IMR-90 (cell line): ENCODE data around the gene EPB41L2. TPM values are rescaled to one million over a fixed set of nuclear protein-coding genes. Genes with fewer than 3 reads are reported as not detected.

ENCODE experiments used
- ATAC-seq: fragments of 200-7000 bp; cut with Tn5 transposase; 2 replicates; pipeline ENCODE4 v1.9.1; 2020; ENCODE audit warnings: low read depth, mild to moderate bottlenecking, moderate library complexity
- BruUV-seq: library from RNA; stranded (reverse); fragments of 400-500 nt; replicated peaks from 2 replicates; lab custom pipeline; 2021; lab: Mats Ljungman, UMichigan
- CTCF ChIA-PET: fragments of 300-600 bp; formaldehyde crosslinking; extraction: SDS; loops from one replicate; lab custom pipeline; 2021; ENCODE audit warnings: antibody characterized with exemption; lab: Yijun Ruan, JAX
- POLR2A ChIA-PET: fragments of 300-600 bp; sonication (Branson Sonifier 250); formaldehyde crosslinking; loops from one replicate; lab custom pipeline; 2022; ENCODE audit warnings: antibody characterized with exemption; ENCODE audit not compliant: unreplicated experiment; lab: Charles Lee
- DNase-seq: peaks from one replicate; pipeline ENCODE4 v3.0.0; 2013
- H2AFZ ChIP-seq: replicated peaks from 2 replicates; pipeline ENCODE3; 2013; ENCODE audit warnings: low read length, mild to moderate bottlenecking; ENCODE audit not compliant: poor library complexity
- H2AK5ac ChIP-seq: 2 replicates; pipeline ENCODE4 v1.6.1; 2013; ENCODE audit warnings: low read depth, low read length, inconsistent platforms
- H2AK9ac ChIP-seq: replicated peaks from 2 replicates; pipeline ENCODE3; 2013; ENCODE audit warnings: mild to moderate bottlenecking, low read depth, low read length, moderate library complexity; ENCODE audit not compliant: poor library complexity
- H2BK120ac ChIP-seq: 2 replicates; pipeline ENCODE4 v1.6.1; 2013; ENCODE audit warnings: low read depth, low read length, inconsistent platforms
- H2BK15ac ChIP-seq: 3 replicates; pipeline ENCODE4 v1.6.1; 2013; ENCODE audit warnings: low read depth, low read length, inconsistent platforms
- H2BK20ac ChIP-seq: 2 replicates; pipeline ENCODE4 v1.6.1; 2013; ENCODE audit warnings: low read depth, mild to moderate bottlenecking, inconsistent platforms, low read length, moderate library complexity
- H2BK5ac ChIP-seq: 2 replicates; pipeline ENCODE4 v1.6.1; 2013; ENCODE audit warnings: mild to moderate bottlenecking, low read depth, low read length, inconsistent platforms; ENCODE audit not compliant: poor library complexity, severe bottlenecking
- H3K14ac ChIP-seq: replicated peaks from 2 replicates; pipeline ENCODE4 v1.6.1; 2013; ENCODE audit warnings: low read depth, low read length, inconsistent platforms
- H3K18ac ChIP-seq: 2 replicates; pipeline ENCODE4 v1.6.1; 2013; ENCODE audit warnings: low read depth, low read length, control low read depth
- H3K23ac ChIP-seq: 2 replicates; pipeline ENCODE4 v1.6.1; 2013; ENCODE audit warnings: low read depth, low read length, inconsistent platforms
- H3K27ac ChIP-seq: 2 replicates; pipeline ENCODE4 v1.5.1; 2013; ENCODE audit warnings: mild to moderate bottlenecking, control low read depth, low read length; ENCODE audit not compliant: insufficient read depth
- H3K27me3 ChIP-seq: 2 replicates; pipeline ENCODE4 v1.6.1; 2013; ENCODE audit warnings: low read length; ENCODE audit not compliant: control insufficient read depth, insufficient read depth
- H3K36me3 ChIP-seq: 2 replicates; pipeline ENCODE4 v1.6.1; 2013; ENCODE audit warnings: low read length, mixed read lengths; ENCODE audit not compliant: control insufficient read depth, insufficient read depth
- H3K4ac ChIP-seq: 2 replicates; pipeline ENCODE4 v1.6.1; 2013; ENCODE audit warnings: low read depth, low read length, inconsistent platforms
- H3K4me1 ChIP-seq: 2 replicates; pipeline ENCODE4 v1.6.1; 2013; ENCODE audit warnings: low read length, mixed read lengths; ENCODE audit not compliant: control insufficient read depth, insufficient read depth
- H3K4me2 ChIP-seq: 2 replicates; pipeline ENCODE4 v1.6.1; 2013; ENCODE audit warnings: low read depth, mild to moderate bottlenecking, control low read depth, low read length, moderate library complexity
- H3K4me3 ChIP-seq: 2 replicates; pipeline ENCODE4 v1.5.1; 2013; ENCODE audit warnings: low read depth, mild to moderate bottlenecking, control low read depth, low read length, moderate library complexity; ENCODE audit not compliant: insufficient read depth
- H3K56ac ChIP-seq: 2 replicates; pipeline ENCODE4 v1.6.1; 2013; ENCODE audit warnings: low read length, inconsistent platforms; ENCODE audit not compliant: insufficient read depth; ENCODE audit errors: extremely low read depth
- H3K79me1 ChIP-seq, 2 experiments: 2 replicates each; pipeline ENCODE4 v1.6.1; 2013; ENCODE audit warnings: low read length in 2 of 2, inconsistent platforms in 1 of 2, low read depth in 1 of 2
- H3K9ac ChIP-seq: 2 replicates; pipeline ENCODE4 v1.6.1; 2013; ENCODE audit warnings: low read depth, low read length, control low read depth
- H3K9me1 ChIP-seq: 2 replicates; pipeline ENCODE4 v1.6.1; 2013; ENCODE audit warnings: low read length, inconsistent platforms; ENCODE audit not compliant: insufficient read depth
- H3K9me3 ChIP-seq: 2 replicates; pipeline ENCODE4 v1.6.1; 2013; ENCODE audit warnings: low read length; ENCODE audit not compliant: control insufficient read depth, insufficient read depth
- H4K20me1 ChIP-seq: 2 replicates; pipeline ENCODE4 v1.6.1; 2013; ENCODE audit warnings: low read length, inconsistent platforms; ENCODE audit not compliant: insufficient read depth
- H4K5ac ChIP-seq: 2 replicates; pipeline ENCODE4 v1.6.1; 2013; ENCODE audit warnings: mild to moderate bottlenecking, low read depth, low read length, control low read depth
- H4K8ac ChIP-seq, 2 experiments: 2 replicates each; pipeline ENCODE4 v1.6.1; 2013; ENCODE audit warnings: low read depth in 2 of 2, low read length in 2 of 2, control low read depth in 1 of 2, inconsistent platforms in 1 of 2
- H4K91ac ChIP-seq: 2 replicates; pipeline ENCODE4 v1.6.1; 2013; ENCODE audit warnings: low read depth, low read length, inconsistent platforms; ENCODE audit not compliant: insufficient read depth
- BHLHE40 ChIP-seq: fragments of 150-350 bp; IDR thresholded peaks from 2 replicates; pipeline ENCODE4 v1.6.1; 2016; ENCODE audit warnings: mild to moderate bottlenecking, low read depth, low read length
- CEBPB ChIP-seq: IDR thresholded peaks from 2 replicates; pipeline ENCODE4 v1.6.1; 2012; ENCODE audit warnings: low read depth, low read length, improper control_type of control experiment
- CHD1 ChIP-seq: IDR thresholded peaks from 2 replicates; pipeline ENCODE4 v1.6.1; 2012; ENCODE audit warnings: low read depth, low read length, improper control_type of control experiment
- FOS ChIP-seq: fragments of 150-350 bp; IDR thresholded peaks from 2 replicates; pipeline ENCODE4 v1.6.1; 2016; ENCODE audit warnings: low read depth, low read length
- MAFK ChIP-seq: IDR thresholded peaks from 2 replicates; pipeline ENCODE4 v1.6.1; 2012; ENCODE audit warnings: low read depth, low read length, improper control_type of control experiment
- MAZ ChIP-seq: IDR thresholded peaks from 2 replicates; pipeline ENCODE4 v1.6.1; 2012; ENCODE audit warnings: low read depth, mild to moderate bottlenecking, low read length, improper control_type of control experiment, moderate library complexity, borderline replicate concordance
- MXI1 ChIP-seq: IDR thresholded peaks from 2 replicates; pipeline ENCODE4 v1.6.1; 2012; ENCODE audit warnings: low read depth, mild to moderate bottlenecking, low read length, moderate library complexity, borderline replicate concordance
- NFE2L2 ChIP-seq: fragments of 150-350 bp; IDR thresholded peaks from 2 replicates; pipeline ENCODE4 v1.6.1; 2016; ENCODE audit warnings: low read depth, mild to moderate bottlenecking, low read length
- POLR2A ChIP-seq: IDR thresholded peaks from 2 replicates; pipeline ENCODE4 v1.6.1; 2012; ENCODE audit warnings: mild to moderate bottlenecking, low read depth, low read length
- RAD21 ChIP-seq: IDR thresholded peaks from 2 replicates; pipeline ENCODE4 v1.6.1; 2012; ENCODE audit warnings: low read length, improper control_type of control experiment
- RCOR1 ChIP-seq: IDR thresholded peaks from 2 replicates; pipeline ENCODE4 v1.6.1; 2012; ENCODE audit warnings: mild to moderate bottlenecking, low read length, improper control_type of control experiment; ENCODE audit not compliant: insufficient replicate concordance
- RFX5 ChIP-seq: IDR thresholded peaks from 2 replicates; pipeline ENCODE4 v1.8.0; 2012; ENCODE audit warnings: low read depth, mild to moderate bottlenecking, low read length, moderate library complexity
- SMC3 ChIP-seq: fragments of 150-350 bp; IDR thresholded peaks from 2 replicates; pipeline ENCODE4 v1.6.1; 2016; ENCODE audit warnings: low read depth, mild to moderate bottlenecking, antibody characterized with exemption, low read length, moderate library complexity
- WGBS, 2 experiments: methylation state at CpG; one replicate each; pipeline versions ENCODE4 v1.1.5 to v1.1.7; 2013; ENCODE audit warnings: missing lambda C conversion rate in 2 of 2; ENCODE audit not compliant: insufficient read length in 1 of 2; ENCODE audit errors: extremely low coverage in 2 of 2; 5-methylcytosine and 5-hydroxymethylcytosine counted together
- dilution Hi-C: fragments of 300-500 bp; cut with HindIII; formaldehyde crosslinking; loops from one replicate; pipeline ENCODE4 v1.14.3; 2018; ENCODE audit warnings: low sequenced_read_pairs; ENCODE audit not compliant: unreplicated experiment
- in situ Hi-C: fragments of 300-500 bp; cut with MboI; formaldehyde crosslinking; loops from 3 replicates; pipeline ENCODE4 v1.14.3; 2019; ENCODE audit warnings: low sequenced_read_pairs, inconsistent platforms, mixed read lengths
- intact Hi-C: fragments of 100-400 bp; cut with micrococcal nuclease; formaldehyde crosslinking; loops from 2 replicates; pipeline ENCODE4 v1.10.0; 2022
- polyA plus RNA-seq, 3 experiments: library from polyadenylated mRNA; depleted of rRNA; stranded (reverse); fragments of >200 nt; gene quantifications; 2 replicates each; pipeline ENCODE4 v1.2.3, GENCODE V29; 2012; ENCODE audit warnings: low replicate concordance in 1 of 3
- total RNA-seq: library from RNA; depleted of rRNA; stranded (reverse); fragments of >200 nt; gene quantifications from 2 replicates; pipeline ENCODE4 v1.2.3, GENCODE V29; 2012
- TF ChIP-seq, protein P1 (sequence below): fragments of 150-350 bp; IDR thresholded peaks from 2 replicates; pipeline ENCODE4 v1.6.1; 2016; ENCODE audit warnings: low read depth, mild to moderate bottlenecking, low read length, moderate library complexity, borderline replicate concordance
- TF ChIP-seq, protein P2 (sequence below): conservative IDR thresholded peaks from 2 replicates; pipeline ENCODE4 v1.5.1; 2012; ENCODE audit warnings: mild to moderate bottlenecking, low read depth, low read length, improper control_type of control experiment
- TF ChIP-seq, protein P3 (sequence below): fragments of 150-350 bp; IDR thresholded peaks from 2 replicates; pipeline ENCODE4 v1.6.1; 2017; ENCODE audit warnings: mild to moderate bottlenecking, antibody characterized with exemption, low read length, low read depth

EPB41L2 gene
- total and polyA plus RNA-seq, 2 of the 4 experiments (the other 2 are of a cell fraction) = 85.7 to 99.8 TPM

DNA sequence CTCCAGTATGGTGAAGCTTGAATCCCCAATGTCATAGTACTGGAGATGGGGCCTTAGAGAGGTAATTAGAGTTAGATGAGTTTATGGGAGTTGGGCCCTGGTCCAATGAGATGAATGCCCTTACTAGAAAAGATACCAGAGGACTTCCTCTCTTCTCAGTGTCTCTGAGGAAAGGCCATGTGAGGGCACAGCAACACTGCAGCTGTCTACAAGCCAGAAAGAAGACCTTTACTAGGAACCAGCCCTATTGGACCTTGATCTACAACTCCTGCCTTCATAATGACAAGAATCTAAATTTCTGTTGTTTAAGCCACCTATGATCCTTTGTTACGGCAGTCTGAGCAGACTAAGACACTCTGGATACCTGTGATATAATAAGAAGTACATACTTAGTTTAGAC, 40.9 kb upstream of the EPB41L2 start:
- TF ChIP-seq, protein P1, sequence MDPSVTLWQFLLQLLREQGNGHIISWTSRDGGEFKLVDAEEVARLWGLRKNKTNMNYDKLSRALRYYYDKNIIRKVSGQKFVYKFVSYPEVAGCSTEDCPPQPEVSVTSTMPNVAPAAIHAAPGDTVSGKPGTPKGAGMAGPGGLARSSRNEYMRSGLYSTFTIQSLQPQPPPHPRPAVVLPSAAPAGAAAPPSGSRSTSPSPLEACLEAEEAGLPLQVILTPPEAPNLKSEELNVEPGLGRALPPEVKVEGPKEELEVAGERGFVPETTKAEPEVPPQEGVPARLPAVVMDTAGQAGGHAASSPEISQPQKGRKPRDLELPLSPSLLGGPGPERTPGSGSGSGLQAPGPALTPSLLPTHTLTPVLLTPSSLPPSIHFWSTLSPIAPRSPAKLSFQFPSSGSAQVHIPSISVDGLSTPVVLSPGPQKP = no peak
- TF ChIP-seq RAD21 (no peak), SMC3 (no peak), MAZ (no peak), RCOR1 (no peak), POLR2A (no peak), BHLHE40 (no peak), RFX5 (no peak), CHD1 (no peak), MAFK (no peak), MXI1 (no peak), NFE2L2 (no peak), CEBPB (no peak), FOS (no peak)
- TF ChIP-seq, protein P2, sequence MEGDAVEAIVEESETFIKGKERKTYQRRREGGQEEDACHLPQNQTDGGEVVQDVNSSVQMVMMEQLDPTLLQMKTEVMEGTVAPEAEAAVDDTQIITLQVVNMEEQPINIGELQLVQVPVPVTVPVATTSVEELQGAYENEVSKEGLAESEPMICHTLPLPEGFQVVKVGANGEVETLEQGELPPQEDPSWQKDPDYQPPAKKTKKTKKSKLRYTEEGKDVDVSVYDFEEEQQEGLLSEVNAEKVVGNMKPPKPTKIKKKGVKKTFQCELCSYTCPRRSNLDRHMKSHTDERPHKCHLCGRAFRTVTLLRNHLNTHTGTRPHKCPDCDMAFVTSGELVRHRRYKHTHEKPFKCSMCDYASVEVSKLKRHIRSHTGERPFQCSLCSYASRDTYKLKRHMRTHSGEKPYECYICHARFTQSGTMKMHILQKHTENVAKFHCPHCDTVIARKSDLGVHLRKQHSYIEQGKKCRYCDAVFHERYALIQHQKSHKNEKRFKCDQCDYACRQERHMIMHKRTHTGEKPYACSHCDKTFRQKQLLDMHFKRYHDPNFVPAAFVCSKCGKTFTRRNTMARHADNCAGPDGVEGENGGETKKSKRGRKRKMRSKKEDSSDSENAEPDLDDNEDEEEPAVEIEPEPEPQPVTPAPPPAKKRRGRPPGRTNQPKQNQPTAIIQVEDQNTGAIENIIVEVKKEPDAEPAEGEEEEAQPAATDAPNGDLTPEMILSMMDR = no peak
- TF ChIP-seq, protein P3, sequence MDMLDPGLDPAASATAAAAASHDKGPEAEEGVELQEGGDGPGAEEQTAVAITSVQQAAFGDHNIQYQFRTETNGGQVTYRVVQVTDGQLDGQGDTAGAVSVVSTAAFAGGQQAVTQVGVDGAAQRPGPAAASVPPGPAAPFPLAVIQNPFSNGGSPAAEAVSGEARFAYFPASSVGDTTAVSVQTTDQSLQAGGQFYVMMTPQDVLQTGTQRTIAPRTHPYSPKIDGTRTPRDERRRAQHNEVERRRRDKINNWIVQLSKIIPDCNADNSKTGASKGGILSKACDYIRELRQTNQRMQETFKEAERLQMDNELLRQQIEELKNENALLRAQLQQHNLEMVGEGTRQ = no peak
- ChIA-PET CTCF (no interaction called here), POLR2A (no interaction called here)
- Histone ChIP-seq H3K14ac (no peak overlapping the region; the same call in 1 of the 2 replicates), H3K79me1 (0 out of 4 replicates have a peak, but pooled peaks cover 0 to 3% of the 10 kb centered on the region in 2 experiments), H3K36me3 (no peaks in the 10 kb centered on the region), H3K56ac (no peak overlapping the region), H2BK15ac (peak overlapping the region; percentile 18; the same call in 1 of the 3 replicates), H4K8ac (no peak overlapping the region), H4K5ac (peak overlapping the region; percentile 88; the same call in 1 of the 2 replicates), H2BK120ac (peak overlapping the region; percentile 23), H2AFZ (no peak overlapping the region), H2BK5ac (no peak overlapping the region), H2AK5ac (peak overlapping the region; percentile 89), H3K27ac (no peak overlapping the region), H3K23ac (no peak overlapping the region), H3K9ac (no peak overlapping the region), H2AK9ac (no peak overlapping the region), H4K20me1 (no peaks in the 10 kb centered on the region), H3K4me1 (peaks cover 8% of the 10 kb centered on the region), H3K9me3 (no peaks in the 10 kb centered on the region), H3K4ac (peak overlapping the region; percentile 84), H3K4me3 (no peak overlapping the region), H3K18ac (peak overlapping the region; percentile 28; the same call in 1 of the 2 replicates), H3K27me3 (no peaks in the 10 kb centered on the region), H2BK20ac (peak overlapping the region; percentile 31), H3K9me1 (peaks cover 4% of the 10 kb centered on the region), H4K91ac (peak overlapping the region; percentile 48), H3K4me2 (no peak overlapping the region)
- WGBS, 2 experiments = no CpG with 5 or more reads among the region's 1 CpG
- dilution Hi-C loops (no loop called here), intact Hi-C loops (no loop called here), in situ Hi-C loops (no loop called here)
- DNase-seq = no peak
- BruUV-seq = no TSS peak
- no peak for ATAC-seq
